OCI-LY1 (cell line): ENCODE data around the gene CD247.

Experiments
- H2AFZ ChIP-seq: fragments of 200-600 bp; sonication (generic), shearing (Covaris generic); 2 replicates; pipeline ENCODE4 v1.6.0; 2014; ENCODE audit warnings: antibody characterized with exemption, mild to moderate bottlenecking, low read length
- H3F3A ChIP-seq: fragments of 200-600 bp; sonication (generic), shearing (Covaris generic); 2 replicates; pipeline ENCODE4 v1.6.0; 2014; ENCODE audit warnings: mild to moderate bottlenecking, antibody characterized with exemption, low read length, moderate library complexity; ENCODE audit not compliant: insufficient read depth
- H3K27ac ChIP-seq: fragments of 200-600 bp; sonication (generic); 2 replicates; pipeline ENCODE4 v1.5.1; 2014; ENCODE audit warnings: low read length, mixed run types, mild to moderate bottlenecking, low read depth; ENCODE audit not compliant: poor library complexity, severe bottlenecking
- H3K27me3 ChIP-seq: fragments of 200-600 bp; sonication (generic); 2 replicates; pipeline ENCODE4 v1.6.0; 2014; ENCODE audit warnings: antibody characterized with exemption, mild to moderate bottlenecking, low read length, moderate library complexity; ENCODE audit not compliant: insufficient read depth
- H3K36me3 ChIP-seq: fragments of 200-600 bp; sonication (generic); 2 replicates; pipeline ENCODE4 v1.6.1; 2014; ENCODE audit warnings: mild to moderate bottlenecking, antibody characterized with exemption, low read length, moderate library complexity, mixed read lengths; ENCODE audit not compliant: insufficient read depth
- H3K4me1 ChIP-seq: fragments of 200-600 bp; sonication (generic); 2 replicates; pipeline ENCODE4 v1.5.1; 2014; ENCODE audit warnings: mild to moderate bottlenecking, low read length, moderate library complexity; ENCODE audit not compliant: insufficient read depth, severe bottlenecking
- H3K4me2 ChIP-seq: fragments of 200-600 bp; sonication (generic), shearing (Covaris generic); 2 replicates; pipeline ENCODE4 v1.6.1; 2014; ENCODE audit warnings: low read length
- H3K4me3 ChIP-seq: fragments of 200-600 bp; sonication (generic); 2 replicates; pipeline ENCODE4 v1.5.1; 2014; ENCODE audit warnings: low read length, low read depth, mild to moderate bottlenecking, mixed read lengths; ENCODE audit not compliant: poor library complexity, severe bottlenecking
- H3K79me2 ChIP-seq: fragments of 200-600 bp; shearing (Covaris generic); 2 replicates; pipeline ENCODE4 v1.6.1; 2016; ENCODE audit warnings: mixed run types, low read length, mixed read lengths; ENCODE audit not compliant: insufficient read depth
- H3K9ac ChIP-seq: fragments of 200-600 bp; sonication (generic), shearing (Covaris generic); 2 replicates; pipeline ENCODE4 v1.6.1; 2014; ENCODE audit warnings: mild to moderate bottlenecking, low read length, mixed read lengths
- H3K9me2 ChIP-seq: fragments of 200-600 bp; sonication (generic), shearing (Covaris generic); 2 replicates; pipeline ENCODE4 v1.6.1; 2014; ENCODE audit warnings: low read depth, mild to moderate bottlenecking, low read length, mixed read lengths
- H3K9me3 ChIP-seq: fragments of 200-600 bp; shearing (Covaris generic); 2 replicates; pipeline ENCODE4 v1.6.1; 2014; ENCODE audit warnings: low read length, mixed read lengths
- H4K20me1 ChIP-seq: fragments of 200-600 bp; sonication (generic), shearing (Covaris generic); 2 replicates; pipeline ENCODE4 v1.6.0; 2016; ENCODE audit warnings: mild to moderate bottlenecking, low read length; ENCODE audit not compliant: insufficient read depth
- EZH2 ChIP-seq: fragments of 200-600 bp; sonication (generic), shearing (Covaris generic); IDR thresholded peaks from 2 replicates; pipeline ENCODE4 v1.8.0; 2017; ENCODE audit warnings: borderline replicate concordance, mixed run types, mild to moderate bottlenecking, antibody characterized with exemption, low read length, moderate library complexity, mixed read lengths
- TF ChIP-seq, protein P1 (sequence below): fragments of 200-600 bp; sonication (generic), shearing (Covaris generic); IDR thresholded peaks from 2 replicates; pipeline ENCODE4 v1.5.1; 2017; ENCODE audit warnings: mild to moderate bottlenecking, antibody characterized with exemption, low read length, moderate library complexity, mixed read lengths

Gene CD247

GRCh38 chr1:167510244-167510643, 8.1 kb downstream of the CD247 start:
- Histone ChIP-seq H3K4me1 (peaks cover 46% of the 10 kb centered on the region), H3K9me3 (no peaks in the 10 kb centered on the region), H4K20me1 (no peaks in the 10 kb centered on the region), H3K9me2 (no peaks in the 10 kb centered on the region), H3K79me2 (no peaks in the 10 kb centered on the region), H2AFZ (no peak overlapping the region), H3K4me3 (no peak overlapping the region), H3K27me3 (no peaks in the 10 kb centered on the region), H3K4me2 (peak overlapping the region; percentile 45), H3K36me3 (no peaks in the 10 kb centered on the region), H3K9ac (no peak overlapping the region; the same call in 1 of the 2 replicates), H3K27ac (peak overlapping the region; percentile 81), H3F3A (no peaks in the 10 kb centered on the region)
- TF ChIP-seq, protein P1, sequence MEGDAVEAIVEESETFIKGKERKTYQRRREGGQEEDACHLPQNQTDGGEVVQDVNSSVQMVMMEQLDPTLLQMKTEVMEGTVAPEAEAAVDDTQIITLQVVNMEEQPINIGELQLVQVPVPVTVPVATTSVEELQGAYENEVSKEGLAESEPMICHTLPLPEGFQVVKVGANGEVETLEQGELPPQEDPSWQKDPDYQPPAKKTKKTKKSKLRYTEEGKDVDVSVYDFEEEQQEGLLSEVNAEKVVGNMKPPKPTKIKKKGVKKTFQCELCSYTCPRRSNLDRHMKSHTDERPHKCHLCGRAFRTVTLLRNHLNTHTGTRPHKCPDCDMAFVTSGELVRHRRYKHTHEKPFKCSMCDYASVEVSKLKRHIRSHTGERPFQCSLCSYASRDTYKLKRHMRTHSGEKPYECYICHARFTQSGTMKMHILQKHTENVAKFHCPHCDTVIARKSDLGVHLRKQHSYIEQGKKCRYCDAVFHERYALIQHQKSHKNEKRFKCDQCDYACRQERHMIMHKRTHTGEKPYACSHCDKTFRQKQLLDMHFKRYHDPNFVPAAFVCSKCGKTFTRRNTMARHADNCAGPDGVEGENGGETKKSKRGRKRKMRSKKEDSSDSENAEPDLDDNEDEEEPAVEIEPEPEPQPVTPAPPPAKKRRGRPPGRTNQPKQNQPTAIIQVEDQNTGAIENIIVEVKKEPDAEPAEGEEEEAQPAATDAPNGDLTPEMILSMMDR = no peak; the same call in 1 of the 2 replicates
- TF ChIP-seq EZH2 = no peak

- Histone ChIP-seq H3K27me3 (no peaks in the 10 kb centered on the region), H3K27ac (peak overlapping the region; percentile 81), H3K9me2 (no peaks in the 10 kb centered on the region), H3F3A (no peaks in the 10 kb centered on the region), H3K9ac (peak overlapping the region; percentile 6; the same call in 1 of the 2 replicates), H3K36me3 (no peaks in the 10 kb centered on the region), H3K9me3 (no peaks in the 10 kb centered on the region), H3K4me3 (no peak overlapping the region), H3K79me2 (no peaks in the 10 kb centered on the region), H4K20me1 (no peaks in the 10 kb centered on the region), H3K4me2 (peak overlapping the region; percentile 45), H2AFZ (no peak overlapping the region), H3K4me1 (peaks cover 45% of the 10 kb centered on the region)
- TF ChIP-seq, protein P1 = no peak
- no peak for TF ChIP-seq EZH2
These were observed 8.7 kb downstream of the CD247 start for GRCh38 chr1:167509587-167509986.

DNA sequence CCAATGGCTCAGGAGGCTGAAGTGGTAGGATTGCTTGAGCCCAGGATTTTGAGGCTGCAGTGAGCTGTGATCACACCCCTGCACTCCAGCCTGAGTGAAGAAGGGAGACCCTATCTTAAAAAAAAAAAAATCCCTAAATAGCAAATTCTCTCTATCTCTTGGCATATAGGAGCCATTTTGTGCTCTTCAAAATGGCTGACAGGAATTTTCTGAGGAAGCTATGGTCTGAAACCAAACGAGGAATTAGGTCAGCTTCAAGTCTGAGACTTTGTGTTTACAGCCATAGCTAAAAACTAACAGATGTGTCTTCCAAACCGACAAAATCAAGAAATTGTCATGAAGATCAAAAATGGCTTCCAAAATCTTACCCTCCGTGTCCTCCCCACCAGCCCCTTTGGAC, 10.6 kb downstream of the CD247 start:
- Histone ChIP-seq H2AFZ (no peak overlapping the region), H3K9me3 (no peaks in the 10 kb centered on the region), H3K4me3 (no peak overlapping the region), H3K79me2 (no peaks in the 10 kb centered on the region), H3K9me2 (no peaks in the 10 kb centered on the region), H3K36me3 (no peaks in the 10 kb centered on the region), H3K27me3 (no peaks in the 10 kb centered on the region), H3K27ac (no peak overlapping the region), H4K20me1 (no peaks in the 10 kb centered on the region), H3K4me2 (no peak overlapping the region), H3K4me1 (peaks cover 60% of the 10 kb centered on the region), H3K9ac (no peak overlapping the region), H3F3A (no peaks in the 10 kb centered on the region)
- TF ChIP-seq, protein P1 = no peak
- no peak for TF ChIP-seq EZH2
